Muscle of leg (tissue), 11 donors: ENCODE data around the gene TOPBP1. TPM values are rescaled to one million over a fixed set of nuclear protein-coding genes. Genes with fewer than 3 reads are reported as not detected.
"Not testable (repeated sequence)": the region's sequence is repeated elsewhere in the genome, so short reads cannot be mapped to it uniquely, and the experiment has no call there.

Source experiments
- DNase-seq: peaks from one replicate; pipeline ENCODE4 v3.0.0; 2013
- H3K27ac ChIP-seq: one replicate; pipeline ENCODE4 v1.5.1; 2013; ENCODE audit warnings: mild to moderate bottlenecking, low read length, control low read depth
- H3K27me3 ChIP-seq: one replicate; pipeline ENCODE4 v1.6.1; 2013; ENCODE audit warnings: low read length; ENCODE audit not compliant: control insufficient read depth, insufficient read depth
- H3K36me3 ChIP-seq: one replicate; pipeline ENCODE4 v1.6.1; 2013; ENCODE audit warnings: low read length; ENCODE audit not compliant: control insufficient read depth, insufficient read depth
- H3K4me1 ChIP-seq: one replicate; pipeline ENCODE4 v1.6.1; 2013; ENCODE audit warnings: low read length; ENCODE audit not compliant: control insufficient read depth, insufficient read depth
- H3K4me3 ChIP-seq: one replicate; pipeline ENCODE4 v1.5.1; 2013; ENCODE audit warnings: low read length, control low read depth
- H3K9me3 ChIP-seq: replicated peaks from 2 replicates; pipeline ENCODE4 v1.6.1; 2013; ENCODE audit warnings: low read depth, low read length; ENCODE audit not compliant: control insufficient read depth
- WGBS: methylation state at CpG from one replicate; pipeline ENCODE4 v1.1.5; 2013; ENCODE audit warnings: missing lambda C conversion rate; ENCODE audit not compliant: insufficient coverage; 5-methylcytosine and 5-hydroxymethylcytosine counted together
- polyA plus RNA-seq, 8 donors: library from polyadenylated mRNA; unstranded; fragments of 120-200 nt; gene quantifications; one replicate each; pipeline versions ENCODE4 v1.2.1 to v1.2.3, GENCODE V29; 2013; ENCODE audit warnings: inconsistent platforms in 1 of 8, low replicate concordance in 1 of 8; ENCODE audit not compliant: insufficient read length in 8 of 8, insufficient read depth in 1 of 8
- total RNA-seq: library from RNA; stranded (reverse); fragments of 120-200 nt; gene quantifications from one replicate; pipeline ENCODE4 v1.2.4, GENCODE V29; 2013

Gene TOPBP1
- total and polyA plus RNA-seq, 9 donors, result 19.8 to 28.5 (median 26.6) TPM

DNA sequence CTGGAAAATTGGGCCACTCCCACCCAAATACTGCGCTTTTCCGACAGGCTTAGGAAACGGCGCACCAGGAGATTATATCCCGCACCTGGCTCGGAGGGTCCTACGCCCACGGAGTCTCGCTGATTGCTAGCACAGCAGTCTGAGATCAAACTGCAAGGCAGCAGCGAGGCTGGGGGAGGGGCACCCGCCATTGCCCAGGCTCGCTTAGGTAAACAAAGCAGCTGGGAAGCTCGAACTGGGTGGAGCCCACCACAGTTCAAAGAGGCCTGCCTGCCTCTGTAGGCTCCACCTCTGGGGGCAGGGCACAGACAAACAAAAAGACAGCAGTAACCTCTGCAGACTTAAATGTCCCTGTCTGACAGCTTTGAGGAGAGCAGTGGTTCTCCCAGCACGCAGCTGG is 110.2 kb downstream of the TOPBP1 start:
- not testable (repeated sequence) for H3K27ac ChIP-seq, H3K36me3 ChIP-seq, H3K4me3 ChIP-seq, H3K27me3 ChIP-seq, H3K9me3 ChIP-seq, DNase-seq
- WGBS, result no CpG with 5 or more reads among the region's 14 CpGs
- peaks cover 14% of the 10 kb centered on the region for H3K4me1 ChIP-seq

Other genes with a start within 250 kb of the TOPBP1 start
- gene CDV3, start 88.3 kb downstream of the TOPBP1 start, total RNA-seq, result 116 TPM
- gene CDV3, start 88.3 kb downstream of the TOPBP1 start, polyA plus RNA-seq, result 100 to 1,000 TPM; 104 to 158 (median 142) TPM
- gene TF, start 84.5 kb upstream of the TOPBP1 start, total RNA-seq, result 4.1 TPM
- gene TF, start 84.5 kb upstream of the TOPBP1 start, polyA plus RNA-seq, result 10 to 100 TPM in 2 of 8 donors, 1 to 10 TPM in 6; 1.2 to 27.3 (median 3.9) TPM
- gene SRPRB, start 143.9 kb upstream of the TOPBP1 start, total RNA-seq, result 39.6 TPM
- 10 to 100 TPM; 30.9 to 45.5 (median 36.1) TPM for gene SRPRB, start 143.9 kb upstream of the TOPBP1 start, polyA plus RNA-seq
- gene RAB6B, start 233.9 kb upstream of the TOPBP1 start, total RNA-seq, result 2.0 TPM
- gene RAB6B, start 233.9 kb upstream of the TOPBP1 start, polyA plus RNA-seq, result 10 to 100 TPM in 4 of 8 donors, 1 to 10 TPM in 4; 4.8 to 10.8 (median 9.7) TPM